ENCODE measurements around the gene MPDZ.

MPDZ gene

DNA sequence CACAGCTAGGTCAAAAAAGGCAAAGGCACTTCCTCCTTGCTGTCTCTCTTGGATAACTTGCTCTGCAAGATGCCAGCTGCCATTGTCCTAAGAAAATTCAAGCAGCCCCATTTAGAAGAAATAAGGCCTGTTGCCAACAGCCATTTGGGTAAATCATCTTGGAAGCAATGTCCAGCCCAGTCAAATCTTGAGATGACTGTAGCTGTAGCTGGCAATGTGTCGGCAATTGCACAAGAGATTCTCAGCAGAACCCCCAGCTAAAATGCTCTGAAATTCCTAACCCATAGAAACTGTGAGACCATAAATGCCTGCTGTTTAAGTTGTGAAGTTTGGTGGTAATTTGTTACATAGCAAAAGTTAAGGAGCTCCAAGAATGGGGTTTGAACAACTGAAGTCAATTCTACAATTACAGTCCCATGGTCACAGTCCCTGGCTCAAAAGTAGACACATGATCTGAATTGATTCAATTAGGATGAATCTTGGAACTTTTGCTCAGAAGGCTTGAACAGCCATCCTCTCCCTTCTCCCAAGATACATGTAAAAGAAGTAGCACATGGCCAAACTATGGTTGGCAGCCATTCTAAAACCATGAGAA is 151.1 kb downstream of the MPDZ start:
- no peak for DNase-seq

DNA sequence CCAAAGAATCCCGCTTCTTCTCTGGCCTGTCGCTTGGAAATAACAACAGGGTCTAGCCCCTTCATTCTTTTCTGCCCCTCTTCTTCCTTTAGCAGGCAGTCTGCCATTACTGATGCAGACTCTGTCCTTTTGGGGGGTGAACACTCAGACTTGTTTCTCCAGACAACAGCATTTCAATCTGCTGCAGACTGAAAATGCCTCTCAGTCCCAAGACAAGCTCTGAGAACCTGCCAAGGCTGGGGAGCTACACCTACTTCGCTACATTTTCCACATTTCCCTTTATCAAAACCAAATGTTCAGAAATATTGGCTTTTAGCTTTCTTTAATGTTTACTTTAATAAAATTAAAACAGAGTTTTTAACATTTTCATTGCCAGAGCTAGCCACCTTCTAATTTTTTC is 152.4 kb downstream of the MPDZ start:
- no peak for DNase-seq

DNA sequence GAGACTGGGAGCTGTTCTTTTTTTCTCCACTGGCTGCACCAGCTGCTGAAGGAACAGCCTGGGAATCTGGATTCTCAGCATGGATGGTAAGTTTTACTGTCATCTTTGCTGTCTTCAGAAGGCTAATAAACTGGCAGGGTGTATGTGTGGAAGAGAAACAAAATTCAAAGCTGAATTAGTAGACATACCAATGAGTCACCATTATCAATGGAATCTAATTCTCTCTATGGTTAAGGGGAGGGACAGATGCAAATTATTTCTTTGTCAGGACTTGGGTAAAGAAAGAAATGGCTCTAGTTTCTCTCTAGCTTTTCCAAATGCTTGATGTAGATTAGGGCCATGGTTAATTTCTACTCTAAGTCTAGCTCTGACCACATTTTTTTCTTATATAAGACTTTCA is 154.2 kb downstream of the MPDZ start:
- DNase-seq: no peak

DNA sequence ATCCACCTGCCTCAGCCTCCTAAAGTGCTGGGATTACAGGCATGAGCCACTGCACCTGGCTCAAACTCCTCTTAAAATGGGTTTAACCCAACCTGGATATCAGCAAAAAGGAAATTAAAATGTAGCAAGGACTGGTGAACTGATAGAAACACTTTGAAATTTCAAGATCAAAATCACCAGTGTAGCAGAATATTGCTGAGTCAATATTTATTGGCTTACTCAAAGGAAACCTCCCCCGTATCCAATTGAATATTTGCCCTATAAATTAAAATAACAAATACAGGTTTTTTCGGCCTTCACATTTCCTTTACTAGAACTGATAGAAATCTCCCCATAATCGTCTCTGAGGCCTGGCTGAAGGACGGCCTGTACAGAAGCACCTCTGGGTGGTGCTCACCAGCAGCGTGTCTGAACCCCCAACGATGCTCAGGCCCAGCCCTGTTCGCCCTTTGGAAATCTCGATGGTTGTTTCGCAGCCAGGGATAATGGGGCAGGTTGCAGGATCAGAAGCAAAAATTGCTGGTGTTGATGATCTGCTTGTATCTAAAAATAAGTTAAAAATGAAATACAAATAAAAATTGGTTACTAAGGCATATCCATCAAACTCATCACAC is 156.6 kb downstream of the MPDZ start:
- DNase-seq: no peak

DNA sequence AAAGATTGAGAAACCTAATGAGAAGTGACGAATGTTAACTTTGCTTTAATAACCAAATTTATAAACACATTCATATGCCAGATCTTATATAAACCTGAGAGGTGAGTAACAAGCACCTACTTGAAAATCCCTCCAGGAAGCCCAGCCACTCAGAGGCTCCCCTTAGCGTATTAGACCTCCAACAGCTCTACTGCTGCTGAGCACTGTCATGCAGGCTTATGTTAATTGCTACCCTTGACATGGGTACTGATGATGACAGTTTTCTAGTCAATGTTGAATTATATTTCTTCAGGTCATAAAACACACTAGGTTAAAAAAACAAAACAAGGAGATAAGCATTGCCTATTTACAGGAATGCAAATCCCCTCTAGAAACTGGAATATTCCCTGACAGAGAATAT is 161.2 kb downstream of the MPDZ start:
- DNase-seq: no peak

DNA sequence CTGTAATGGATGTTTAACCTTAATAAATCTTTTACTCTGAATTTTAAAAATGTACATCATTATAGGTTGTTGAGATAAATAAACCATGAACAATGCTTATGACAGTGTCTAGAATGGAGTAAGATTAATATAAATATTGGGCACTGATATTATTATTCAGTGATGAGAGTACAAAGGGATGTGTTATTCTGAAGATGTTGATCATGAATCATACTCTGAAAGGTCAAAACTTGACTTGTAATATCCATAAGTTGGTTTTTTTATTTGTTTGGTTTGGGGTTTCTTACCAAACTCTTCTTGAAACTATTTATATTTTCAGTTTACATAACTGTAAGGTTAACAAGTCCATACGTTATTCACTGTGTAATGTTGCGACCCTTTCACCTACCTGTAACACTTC is 163.2 kb downstream of the MPDZ start:
- no peak for DNase-seq

DNA sequence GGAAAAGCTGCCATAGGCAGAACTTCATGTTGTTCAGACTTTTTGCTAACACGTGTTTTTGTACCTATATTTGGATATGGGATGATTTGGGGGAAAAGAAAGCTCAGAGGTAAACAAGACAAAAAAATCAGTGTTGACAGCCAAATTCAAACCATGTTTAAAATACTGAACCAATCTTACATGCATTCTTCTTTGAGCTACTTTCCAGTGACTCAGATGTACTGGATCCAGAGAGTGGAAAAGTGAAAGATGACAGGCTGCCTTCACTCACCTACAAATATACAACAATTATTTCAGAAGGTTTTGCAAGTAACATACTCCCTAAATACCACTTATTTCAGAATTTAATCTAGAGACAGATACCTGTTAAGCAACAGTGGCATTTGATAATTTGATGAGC is 165.7 kb downstream of the MPDZ start:
- DNase-seq: no peak

DNA sequence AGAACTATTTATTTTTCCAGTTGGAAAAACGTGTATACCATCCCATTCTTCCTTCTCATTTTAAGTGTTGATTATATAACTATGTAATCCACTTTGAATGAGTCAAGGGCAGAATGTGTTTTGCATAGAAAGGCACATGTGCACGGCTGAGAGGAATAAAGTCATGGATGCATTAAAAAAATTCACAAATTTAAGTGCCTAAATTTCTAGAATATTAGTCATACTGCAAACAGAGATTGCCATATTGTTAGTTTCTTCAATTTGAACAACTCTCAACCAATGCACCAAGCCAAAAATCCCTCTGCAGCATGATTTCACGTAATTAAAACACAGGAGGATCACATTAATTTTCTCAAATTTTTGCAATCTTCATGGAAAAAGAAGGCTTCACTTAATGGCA is 166.3 kb downstream of the MPDZ start:
- DNase-seq: no peak

DNA sequence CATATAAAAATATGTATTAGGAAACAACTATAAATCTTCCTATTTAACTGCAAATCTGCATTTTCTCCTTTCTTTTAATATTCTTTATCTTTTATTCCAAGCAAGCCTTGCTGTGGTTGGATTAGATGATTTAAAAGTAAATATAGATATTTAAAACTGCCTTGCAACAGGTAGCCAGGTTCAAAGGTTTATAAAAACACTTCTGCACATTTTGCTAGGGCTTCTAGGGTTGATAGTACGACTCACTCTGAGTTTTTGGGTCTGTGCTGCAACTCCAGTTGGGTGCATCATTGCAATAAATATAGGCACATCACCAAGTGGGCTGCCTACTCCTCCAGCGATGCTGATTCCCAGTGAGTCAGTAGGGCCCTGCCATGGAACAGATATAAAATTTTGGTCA is 167.7 kb downstream of the MPDZ start:
- DNase-seq: no peak

DNA sequence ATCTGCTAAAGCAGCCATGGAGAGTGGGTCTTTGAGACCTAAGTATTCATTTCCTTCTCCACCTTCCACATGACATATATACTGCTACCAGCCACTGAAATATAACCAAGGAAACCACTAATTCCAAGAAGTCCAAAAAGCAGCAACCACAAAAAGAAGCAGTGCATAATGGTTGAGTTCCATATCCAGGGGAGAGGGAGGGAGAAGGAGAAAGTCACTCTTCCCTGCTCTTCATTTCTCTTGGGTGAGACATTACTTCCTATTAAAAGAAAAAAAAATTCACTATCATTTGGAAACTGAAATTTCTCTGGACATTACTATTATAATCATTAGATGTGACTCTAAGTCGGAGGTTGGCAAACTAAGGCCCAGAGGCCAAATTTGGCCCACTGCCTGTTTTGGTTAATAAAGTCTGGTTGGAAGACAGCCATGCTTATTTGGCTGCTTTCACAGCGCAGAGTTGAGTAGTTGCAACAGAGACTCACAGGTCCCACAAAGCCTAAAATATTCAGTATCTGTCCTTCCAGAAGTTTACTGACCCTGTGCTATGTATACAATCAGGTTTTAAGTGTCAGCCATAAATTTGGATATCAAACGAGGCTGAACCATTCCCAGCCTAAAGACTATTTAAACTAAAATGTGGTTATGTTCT is 168.6 kb downstream of the MPDZ start:
- DNase-seq: no peak

DNA sequence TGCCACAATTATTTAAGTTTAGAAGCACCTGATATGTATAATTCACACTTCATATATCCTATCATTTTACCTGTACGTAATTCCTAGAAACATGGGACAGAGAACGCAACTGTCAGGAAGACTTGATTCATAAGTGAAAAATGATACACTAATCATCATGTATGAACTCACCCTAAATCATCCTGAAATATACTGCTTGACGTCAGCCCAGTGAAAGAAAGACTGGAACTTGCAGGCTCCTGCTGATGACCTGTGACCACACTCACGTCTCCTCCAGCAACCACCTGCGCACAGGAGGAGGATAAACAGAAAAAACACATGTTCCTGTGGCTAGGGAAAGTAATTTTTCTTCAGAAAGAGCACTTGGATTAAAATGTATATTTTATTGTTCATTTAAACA is 169.7 kb downstream of the MPDZ start:
- no peak for DNase-seq

DNA sequence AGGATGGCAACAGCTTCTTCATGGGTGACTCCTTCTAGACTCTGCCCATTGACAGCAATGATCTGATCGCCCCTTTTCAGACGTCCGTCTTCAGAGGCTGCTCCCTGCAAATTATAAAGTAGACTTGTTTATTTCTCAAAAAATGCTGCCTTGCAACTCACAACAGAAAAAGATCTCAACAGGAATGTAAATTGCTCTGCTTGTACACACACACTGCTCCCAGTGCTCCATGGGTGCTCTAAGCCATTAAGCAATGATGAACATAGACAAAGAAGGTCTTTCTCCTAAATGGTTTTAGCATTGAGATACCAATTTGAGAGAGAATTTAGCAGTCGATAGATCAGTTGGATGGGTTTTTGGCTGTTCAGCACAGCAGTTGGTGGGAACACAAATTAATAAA is 172.5 kb downstream of the MPDZ start:
- no peak for DNase-seq

DNA sequence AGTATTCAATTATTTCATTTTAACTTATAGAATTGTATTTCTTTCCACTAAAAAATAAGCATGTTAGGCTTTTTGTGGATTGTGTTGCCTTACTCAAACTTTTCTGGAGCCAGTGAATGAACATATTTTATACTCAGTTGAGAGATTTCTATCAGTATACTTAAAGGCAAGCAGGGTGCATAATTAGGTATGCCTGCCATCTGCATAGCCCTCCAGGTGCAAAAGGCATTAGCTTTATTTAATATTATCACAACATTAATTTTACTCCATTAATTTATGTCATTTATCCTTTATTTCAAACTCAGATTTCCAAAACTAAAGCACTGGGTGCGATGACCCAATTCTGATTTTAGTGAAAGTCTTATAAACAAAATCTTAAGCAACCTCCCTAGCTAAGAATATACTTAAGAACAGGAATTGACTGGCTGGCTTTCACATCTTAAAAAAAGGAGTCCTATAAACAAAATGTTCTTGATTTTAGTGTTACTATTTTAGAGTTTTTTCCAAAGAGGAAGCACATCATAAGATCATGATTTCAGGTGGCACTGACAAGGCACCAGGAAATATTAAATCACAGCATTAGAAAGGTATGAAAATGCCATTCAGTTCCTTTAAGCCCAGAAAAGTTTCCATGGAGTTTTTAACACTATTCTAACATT is 178.4 kb downstream of the MPDZ start:
- no peak for DNase-seq

DNA sequence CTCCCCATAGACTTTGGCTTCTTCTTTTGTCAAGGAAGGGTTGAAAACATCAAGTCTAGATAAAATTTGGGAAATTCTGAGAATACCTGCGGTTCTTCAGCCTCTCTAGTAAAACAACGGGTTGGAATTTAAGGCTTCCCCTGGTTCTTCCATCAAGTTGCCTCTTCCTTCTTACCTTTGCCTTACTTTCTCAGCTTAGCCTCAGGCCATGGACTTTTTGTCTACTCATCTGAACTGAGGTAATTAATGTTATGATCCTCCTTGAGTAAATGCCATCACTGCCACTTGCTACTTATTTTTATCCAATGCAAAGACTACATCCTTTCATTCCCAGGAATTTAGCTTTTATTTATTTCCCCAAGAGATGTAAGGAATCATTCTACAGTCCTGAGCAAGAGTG is 184.4 kb downstream of the MPDZ start:
- DNase-seq: no peak

DNA sequence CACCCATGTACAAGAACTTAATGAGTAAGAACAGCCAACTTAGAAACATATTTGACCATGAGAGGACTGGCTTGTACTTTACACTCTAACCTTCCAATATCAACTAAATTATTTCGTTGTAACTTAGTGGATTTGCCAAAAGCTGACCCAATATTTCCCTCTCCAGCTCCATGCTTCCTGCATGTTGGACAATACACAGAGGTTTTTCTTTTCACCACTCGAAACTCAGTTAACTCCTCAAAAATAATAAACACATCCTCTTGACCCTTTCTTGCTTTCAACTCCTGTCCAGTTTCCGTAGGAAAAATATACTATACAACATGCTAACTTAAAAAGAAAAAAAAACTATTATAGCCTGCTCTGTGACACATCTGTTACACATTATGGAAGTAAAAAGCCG is 188.9 kb downstream of the MPDZ start:
- DNase-seq: no peak

DNA sequence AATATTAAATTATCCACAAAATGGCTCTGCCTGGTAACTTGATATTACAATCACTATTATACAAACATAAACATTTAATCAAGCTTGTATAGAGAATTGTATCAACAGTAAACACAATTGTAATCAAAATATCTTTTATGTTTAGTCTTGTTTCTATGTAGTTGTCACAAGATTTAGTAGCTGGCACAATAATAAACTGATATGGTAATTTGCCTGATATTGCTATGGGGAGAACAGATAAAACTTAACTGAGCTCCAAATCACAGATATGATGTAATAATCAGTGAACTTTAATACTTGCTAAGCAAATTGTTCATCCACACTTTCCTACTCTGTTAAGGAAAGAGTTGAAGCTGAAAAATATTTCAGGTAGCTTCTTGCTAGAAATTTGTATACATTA is 189.8 kb downstream of the MPDZ start:
- DNase-seq: no peak

DNA sequence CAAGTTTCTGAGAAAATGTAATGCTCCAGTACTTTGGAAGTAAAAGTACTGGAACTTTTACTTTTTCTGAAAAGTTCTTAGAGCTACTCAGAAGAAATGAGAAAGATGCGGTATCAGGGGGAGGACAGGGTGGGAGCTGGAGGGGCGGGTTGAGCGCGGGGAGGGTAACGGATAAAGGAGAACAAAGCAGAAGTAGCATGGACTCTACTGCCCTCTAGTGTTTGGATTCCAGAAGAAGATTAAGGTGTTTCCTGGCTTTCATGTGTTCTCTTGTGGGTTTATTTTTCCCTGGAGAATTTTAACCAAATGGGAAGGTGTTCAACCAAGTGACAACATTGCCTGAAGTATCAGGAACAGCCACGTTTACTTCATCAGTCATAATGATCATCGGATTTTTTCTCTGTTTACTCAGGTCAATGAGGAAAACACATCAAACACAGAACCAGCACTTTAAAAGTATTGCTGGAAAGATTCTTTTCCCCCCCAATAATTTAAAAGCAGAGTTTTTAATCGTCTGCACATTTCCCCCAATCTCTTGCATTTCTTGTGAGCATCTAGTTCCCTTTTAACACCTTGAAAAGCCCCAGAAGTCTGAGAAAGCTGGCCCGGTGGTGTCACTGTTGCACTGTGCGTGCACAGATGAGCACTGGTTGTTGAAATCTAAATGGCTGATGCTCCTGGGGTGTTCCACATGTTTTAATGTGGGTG is 190.6 kb downstream of the MPDZ start:
- DNase-seq: peak; percentile 99

DNA sequence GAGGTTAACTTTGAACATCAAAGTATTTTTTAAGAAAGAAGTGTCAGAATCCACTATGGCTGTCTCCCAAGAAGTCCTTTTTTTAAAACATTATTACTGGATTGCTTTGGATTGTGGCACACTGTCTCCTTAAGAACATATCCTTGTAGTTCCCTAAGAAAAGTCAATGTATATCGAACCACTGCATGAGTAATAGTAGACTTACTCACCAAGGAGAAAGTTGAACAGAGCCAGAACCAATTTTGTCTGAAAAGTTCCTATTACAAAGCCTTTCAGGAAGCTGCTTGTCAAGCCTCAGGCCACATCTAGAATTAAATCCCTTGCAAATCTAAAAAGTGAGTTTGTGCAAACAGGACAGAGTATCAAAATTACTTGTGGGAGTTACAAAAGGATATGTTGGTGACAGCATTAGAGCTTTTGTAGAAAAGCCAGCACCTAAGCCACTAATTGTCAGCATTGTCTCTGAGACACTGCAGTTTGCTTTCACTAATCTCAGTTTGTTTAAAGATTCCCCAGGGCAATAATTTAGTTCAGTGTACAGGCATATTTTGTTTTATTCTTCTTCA is 195.4 kb downstream of the MPDZ start:
- DNase-seq: no peak

DNA sequence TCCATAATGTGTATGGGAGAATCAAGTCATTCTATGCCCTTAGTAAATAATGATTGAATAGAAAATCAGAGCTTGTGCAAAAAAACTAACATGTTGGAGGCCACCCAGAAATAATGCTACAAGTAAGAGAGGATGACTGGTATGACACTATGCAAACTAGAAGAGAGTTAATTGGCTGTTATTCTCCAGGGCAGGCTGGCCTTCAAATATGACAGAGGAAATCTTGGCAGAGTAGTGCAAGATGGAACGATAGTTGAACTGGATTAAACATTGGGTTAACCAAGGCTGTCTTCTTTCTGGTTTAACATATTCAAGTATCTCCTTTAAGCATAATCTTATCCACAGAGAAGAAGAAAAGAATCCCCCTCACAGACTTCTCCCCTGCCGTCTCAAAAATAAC is 196.1 kb downstream of the MPDZ start:
- no peak for DNase-seq

DNA sequence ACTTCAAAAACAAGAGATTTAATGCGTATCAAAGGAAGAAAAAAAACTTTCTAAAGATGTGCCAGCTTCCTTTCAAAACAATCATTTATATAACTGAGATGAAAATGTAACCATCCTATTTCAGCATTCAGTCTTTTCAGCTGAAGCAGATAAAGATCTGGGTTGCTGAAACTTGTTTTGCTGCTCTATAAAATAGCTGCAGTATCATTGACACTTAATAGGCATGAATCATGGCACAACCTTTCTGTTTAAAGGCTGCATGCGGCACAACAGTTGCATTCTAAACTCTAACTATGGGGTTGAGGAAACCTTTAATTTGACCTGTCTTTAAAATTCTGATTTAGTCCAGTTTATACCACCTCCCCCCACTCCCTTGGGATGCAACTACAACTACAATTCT is 196.7 kb downstream of the MPDZ start:
- DNase-seq: no peak

DNA sequence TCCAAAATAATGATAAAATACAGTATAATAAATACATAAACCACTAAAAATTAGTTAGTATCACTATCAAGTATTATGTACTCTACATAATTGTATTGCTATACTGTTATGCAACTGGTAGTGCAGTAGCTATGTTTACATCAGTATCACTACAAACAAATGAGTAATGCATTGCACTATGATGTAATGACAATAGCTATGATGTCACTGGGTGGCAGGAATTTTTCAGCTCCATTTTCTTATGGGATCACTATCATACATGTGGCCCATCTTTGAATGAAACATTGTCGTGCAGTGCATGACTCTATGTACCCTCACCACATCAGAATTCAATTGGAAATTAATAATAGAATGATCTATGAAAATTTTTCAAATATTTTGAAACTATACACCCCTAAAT is 201.3 kb downstream of the MPDZ start:
- DNase-seq: no peak

DNA sequence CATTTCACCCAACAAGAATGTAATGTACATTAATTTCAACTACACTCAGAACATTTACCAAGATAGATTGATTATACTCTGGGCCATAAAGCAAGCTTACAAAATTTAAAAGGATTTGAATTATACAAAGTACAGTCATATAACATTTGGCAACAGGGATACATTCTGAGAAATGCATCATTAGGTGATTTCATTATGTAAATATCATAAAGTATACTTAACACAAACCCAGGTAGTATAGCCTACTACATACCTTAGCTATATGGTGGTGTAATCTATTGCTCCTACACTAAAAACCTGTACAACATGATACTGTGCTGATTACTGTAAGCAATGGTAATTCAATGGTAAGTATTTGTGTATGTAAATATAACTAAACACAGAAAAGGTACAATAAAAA is 202.9 kb downstream of the MPDZ start:
- no peak for DNase-seq

DNA sequence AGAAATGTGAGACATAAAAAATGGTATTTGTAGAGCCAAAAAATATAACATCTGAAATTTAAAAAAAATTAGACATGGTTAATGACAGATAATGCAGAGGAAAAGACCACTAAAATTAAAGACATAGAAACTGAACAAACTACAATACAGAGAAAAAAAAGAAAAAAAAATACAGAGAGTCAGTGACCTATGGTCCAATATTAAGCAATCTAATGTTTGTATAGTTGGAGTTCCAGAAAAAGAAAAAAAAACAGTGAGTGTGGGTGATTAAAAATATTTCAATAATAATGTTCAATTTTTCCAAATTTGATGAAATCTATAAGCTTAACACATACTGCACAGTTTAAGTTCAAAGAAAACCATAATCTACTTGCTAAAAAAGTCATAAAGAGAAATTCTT is 207.6 kb downstream of the MPDZ start:
- DNase-seq: no peak

Data from OCI-M1 (cell line).